Hypothalamus (tissue), 51 donors: ENCODE measurements around the gene CERS2.

Source experiments
- DNase-seq, 51 donors: peaks; one replicate each; lab custom pipeline; 2025; lab: John Stamatoyannopoulos, UW

Gene CERS2

DNA sequence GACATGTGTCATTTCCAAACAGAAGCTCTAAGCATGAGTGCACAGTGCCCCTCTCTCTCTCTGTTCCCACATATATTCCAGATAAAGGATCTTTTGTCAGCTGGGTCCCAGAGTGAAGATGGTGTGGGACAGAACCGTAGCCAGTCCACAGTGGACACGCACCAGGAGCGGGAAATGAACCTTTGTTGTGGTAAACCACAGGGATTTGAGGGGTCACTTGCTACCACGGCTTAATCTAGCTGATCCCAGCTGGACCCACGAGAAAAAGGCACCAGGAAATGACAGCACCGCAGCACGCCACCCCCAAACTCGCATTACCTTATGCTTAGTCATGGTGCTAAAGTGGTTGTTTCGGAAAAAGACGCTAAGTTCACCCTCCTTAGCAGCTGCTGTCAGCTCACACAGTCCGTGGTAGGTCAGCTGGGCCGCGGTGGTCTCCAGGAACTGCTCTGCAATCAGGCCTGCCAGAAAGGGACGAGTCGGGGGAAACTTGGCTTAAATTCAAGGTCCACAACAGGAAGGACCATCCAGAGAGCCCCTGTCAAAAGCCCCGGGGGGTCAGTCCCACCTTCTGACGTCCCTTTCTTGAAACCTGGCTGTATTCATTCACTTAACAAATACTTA is 24.5 kb upstream of the CERS2 start:
- DNase-seq: peak in 10 of 51 donors; percentile 18 to 60 (median 28)

GRCh38 chr1:150997949-150998348 is 23.3 kb upstream of the CERS2 start:
- DNase-seq: no peak

GRCh38 chr1:150997126-150997872 is 22.7 kb upstream of the CERS2 start:
- DNase-seq: no peak

GRCh38 chr1:150995896-150996295 is 21.3 kb upstream of the CERS2 start:
- DNase-seq: peak in 16 of 51 donors; percentile 13 to 41 (median 22)

GRCh38 chr1:150995460-150995859 is 20.8 kb upstream of the CERS2 start:
- no peak for DNase-seq

DNA sequence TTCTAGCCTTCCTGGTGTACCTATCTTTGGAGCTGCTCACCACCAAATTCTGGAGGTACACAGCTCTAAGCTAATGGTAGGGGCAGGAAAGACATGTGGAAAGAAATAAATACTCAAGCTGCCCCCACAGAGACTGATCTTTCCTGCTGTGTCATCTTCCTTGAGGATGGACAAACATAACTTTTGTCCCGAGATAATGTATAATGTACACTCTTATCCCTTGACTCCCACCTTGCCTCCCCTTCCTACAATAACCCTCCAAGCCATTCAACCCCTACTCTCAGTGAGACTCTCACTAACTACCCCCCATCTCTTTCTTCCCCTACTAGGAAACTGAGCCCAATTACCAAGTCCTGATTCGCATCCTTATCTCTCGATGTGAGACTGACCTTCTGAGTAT is 19.6 kb upstream of the CERS2 start:
- no peak for DNase-seq

- no peak for DNase-seq
Measured at GRCh38 chr1:150992626-150993025, 18.0 kb upstream of the CERS2 start.

GRCh38 chr1:150987924-150988323 is 13.3 kb upstream of the CERS2 start:
- DNase-seq: no peak

DNA sequence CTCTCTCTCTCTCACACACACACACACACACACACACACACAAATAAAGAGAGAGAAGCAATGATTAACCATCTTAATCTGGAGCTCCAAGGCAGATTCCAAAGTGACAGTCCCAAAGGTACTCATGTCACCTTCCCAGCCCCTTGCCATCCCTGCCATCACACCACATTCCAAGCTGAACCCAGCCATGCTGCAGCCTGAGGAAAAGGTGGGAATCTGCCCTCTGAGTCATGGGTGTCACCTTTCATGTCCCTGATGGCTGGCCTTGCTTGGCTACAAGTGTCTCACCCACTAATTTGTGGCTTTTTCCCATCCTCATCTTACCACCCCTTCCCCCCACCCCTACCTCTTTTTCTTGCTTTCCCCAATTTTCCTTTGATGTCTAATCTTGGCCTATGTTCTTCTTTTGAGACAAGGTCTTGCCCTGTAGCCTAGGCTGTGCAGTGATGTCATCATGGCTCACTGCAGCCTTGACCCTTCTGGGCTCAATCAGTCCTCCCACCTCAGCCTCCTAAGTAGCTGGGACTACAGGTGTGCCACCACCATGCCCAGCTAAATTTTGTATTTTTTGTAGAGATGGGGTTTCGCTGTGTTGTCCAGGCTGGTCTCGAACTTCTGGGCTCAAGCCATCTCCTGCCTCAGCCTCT is 10.7 kb upstream of the CERS2 start:
- no peak for DNase-seq

GRCh38 chr1:150981805-150982712 is 7.4 kb upstream of the CERS2 start, which contains the start of gene ANXA9:
TSS of gene ANXA9 (plus strand) at chr1:150982292. CDS start at chr1:150983106, 814 bp downstream.
- DNase-seq: no peak

DNA sequence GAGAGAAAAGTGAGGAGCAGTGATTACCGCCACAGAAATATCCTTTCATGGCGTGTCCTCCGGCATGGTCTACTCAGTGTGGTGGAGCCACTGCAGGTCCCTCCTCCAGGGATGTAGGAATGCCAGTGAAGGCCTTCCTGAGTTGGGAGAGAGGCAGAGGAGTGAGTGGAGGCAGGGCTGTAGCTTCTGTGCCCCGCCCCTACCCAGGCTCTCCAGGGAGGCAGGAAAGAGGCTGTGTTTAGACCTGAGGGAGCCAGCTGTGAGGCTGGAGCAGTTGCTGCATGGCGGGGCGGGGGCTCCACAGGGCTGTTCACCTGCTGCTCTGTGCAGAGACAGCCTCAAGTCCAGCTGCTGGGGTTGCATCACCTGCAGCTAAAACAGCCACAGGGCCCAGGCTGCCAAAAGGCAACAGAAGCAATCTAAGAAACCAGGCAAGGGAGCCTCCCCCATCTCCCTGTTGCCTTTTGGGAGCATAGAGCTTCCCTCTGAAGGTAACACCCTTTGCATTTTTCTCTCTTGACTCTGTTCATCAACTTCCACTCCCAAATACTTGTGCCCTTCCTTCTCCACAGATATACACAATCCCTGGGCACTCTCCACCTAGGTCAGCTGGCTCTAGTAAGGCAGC is 6.7 kb upstream of the CERS2 start:
- no peak for DNase-seq

DNA sequence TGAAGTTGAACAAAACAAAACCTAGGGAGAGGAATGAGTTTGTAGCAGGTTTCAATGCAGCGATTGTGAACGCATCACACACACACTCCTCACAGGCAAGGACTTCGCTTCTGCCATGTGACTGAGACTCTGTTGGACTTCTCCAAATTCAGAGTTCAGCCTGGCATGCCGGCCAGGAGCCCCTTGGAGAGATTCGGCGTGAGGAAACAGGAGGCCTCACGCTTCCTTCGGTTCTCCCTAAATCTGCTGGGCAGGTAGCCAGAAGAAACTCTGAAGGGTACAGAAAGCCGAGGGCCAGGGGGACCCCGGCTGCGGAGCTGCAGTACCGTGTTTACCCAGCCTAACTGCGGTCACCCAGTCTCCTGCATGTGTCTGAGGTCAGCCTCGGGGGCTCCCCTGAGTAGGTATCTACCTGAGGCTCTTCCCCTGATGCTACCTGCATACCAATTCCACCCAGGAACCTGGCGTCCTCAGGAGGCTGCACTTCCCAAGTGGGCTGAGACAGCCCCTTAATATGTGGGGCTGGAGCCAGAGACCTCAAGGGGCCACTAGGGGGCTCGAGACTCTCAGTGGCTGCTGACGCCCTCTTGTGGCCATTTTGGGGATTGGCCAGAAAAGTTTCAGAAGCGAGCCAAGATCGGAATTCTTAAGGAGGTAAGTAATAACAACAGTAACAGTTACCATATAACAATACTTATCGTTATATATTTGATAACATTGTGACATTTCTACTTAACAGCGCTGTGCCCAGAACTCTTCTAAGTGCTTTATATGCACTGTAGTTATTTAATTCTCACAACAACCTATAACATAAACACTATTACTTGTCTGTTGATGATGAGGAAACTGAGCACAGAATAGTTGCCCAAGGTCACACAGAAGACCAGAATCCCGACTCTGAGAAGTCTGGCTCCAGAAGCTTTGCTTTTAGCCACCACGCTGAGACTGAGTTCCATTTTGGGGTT is 4.7 kb upstream of the CERS2 start:
- DNase-seq: peak in 49 of 51 donors; percentile 11 to 96 (median 67)

DNA sequence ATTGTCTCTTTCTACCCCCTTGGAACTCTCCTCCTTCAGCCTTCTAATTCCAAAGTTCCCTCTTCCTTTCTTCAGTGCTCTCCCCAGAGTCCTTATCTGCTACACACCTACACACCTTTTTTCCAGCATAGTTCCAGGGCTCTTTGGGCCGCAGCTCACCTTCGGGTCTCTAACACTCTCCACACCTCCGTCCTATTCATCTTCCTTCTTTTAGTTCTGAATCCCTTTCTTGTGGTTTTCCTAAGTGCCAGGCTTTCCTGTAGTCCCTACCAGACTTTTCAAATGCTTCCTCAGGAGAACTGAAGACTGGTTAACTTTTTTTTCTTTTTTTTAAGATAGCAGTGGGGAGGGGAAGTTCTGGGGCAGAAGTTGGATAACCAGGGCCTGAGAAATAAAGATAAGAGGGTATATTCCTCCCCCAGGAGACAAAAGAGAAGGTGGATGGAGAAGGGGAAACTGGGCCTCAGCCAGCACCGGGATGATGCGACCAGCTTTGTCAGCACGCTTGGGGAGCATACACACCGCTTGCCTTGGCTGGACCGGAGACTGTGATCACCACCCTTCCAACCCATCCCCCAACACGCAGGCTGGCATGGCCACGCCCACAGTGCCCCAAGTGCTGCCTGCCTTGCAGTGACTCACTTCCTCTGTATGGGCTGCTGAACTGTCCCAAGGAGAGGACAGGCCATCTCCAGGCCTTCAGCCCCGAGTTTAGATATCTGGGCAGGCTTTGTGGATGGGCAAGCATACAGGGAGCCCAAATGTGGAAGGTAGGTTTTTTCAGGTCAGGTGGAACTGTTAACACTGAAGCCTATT is 2.5 kb upstream of the CERS2 start:
- DNase-seq: peak in 46 of 51 donors; percentile 12 to 85 (median 62)

- DNase-seq: no peak
Measured at GRCh38 chr1:150976401-150976821, 1.8 kb upstream of the CERS2 start.

DNA sequence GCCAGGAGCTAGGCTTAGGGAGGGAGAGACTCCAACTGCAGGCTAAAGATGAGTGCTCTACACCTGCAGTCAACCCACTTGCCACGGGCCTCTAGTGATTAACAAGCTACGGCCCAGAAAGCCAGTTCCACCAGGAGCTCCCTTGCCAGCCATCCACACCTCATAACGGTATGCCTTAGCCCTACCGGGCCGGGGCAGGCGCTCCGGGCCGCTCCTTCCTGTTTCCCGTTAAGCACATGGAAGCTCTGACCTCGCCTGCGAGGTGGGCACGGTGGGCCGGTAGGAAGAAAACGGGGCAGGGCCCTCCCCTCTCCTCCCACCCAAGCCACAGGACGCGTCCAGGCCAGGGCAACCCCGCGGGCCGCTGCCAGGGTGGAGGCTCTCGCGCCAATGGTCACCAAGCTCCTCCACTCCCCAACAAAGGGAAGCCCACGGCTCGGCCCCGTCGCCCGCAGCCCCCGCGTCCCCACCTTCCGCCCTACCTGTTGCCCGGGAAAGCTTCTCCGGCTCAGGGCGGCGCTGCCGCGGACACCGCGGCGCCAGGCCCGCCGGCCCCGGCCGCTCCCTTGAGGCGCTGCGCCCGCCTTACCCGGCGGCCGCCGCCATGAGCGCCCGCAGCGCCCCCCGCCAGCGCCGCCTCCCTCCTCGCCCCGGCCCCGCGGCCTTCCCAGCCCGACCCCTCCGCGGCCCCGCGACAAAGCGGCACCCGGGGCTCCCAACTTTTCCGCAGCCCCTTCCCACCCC is 627 bp downstream of the CERS2 start:
- peak in 33 of 51 donors; percentile 17 to 76 (median 50) for DNase-seq

DNA sequence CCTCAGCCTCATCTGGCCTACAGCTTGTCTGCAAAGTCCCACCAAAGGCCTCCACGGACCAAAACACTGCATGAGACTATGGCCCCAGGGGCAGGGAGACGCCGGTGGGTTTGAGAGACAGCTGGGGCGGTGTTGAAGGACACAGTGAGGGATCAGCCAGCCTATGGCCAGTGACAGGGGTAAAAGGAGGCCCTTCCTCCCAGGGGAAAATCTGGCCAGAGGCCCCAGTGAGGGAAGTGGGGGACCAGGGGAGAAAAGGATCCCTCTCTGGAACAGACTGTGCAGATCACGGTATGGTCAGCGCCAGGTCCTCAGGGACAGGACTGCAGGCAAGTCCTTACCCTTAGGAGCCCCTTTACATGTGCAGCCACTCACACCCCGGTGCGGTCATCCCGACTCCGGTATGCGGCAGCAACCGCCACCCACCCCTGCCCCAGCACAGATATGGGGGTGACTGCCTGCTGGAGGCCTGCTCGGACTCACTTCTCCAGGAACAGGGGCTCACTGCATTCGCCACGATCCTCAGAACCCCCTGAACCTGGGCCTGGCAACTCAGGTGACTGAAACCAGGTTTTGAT is 1.3 kb downstream of the CERS2 start:
- peak in 13 of 51 donors; percentile 9 to 50 (median 35) for DNase-seq

DNA sequence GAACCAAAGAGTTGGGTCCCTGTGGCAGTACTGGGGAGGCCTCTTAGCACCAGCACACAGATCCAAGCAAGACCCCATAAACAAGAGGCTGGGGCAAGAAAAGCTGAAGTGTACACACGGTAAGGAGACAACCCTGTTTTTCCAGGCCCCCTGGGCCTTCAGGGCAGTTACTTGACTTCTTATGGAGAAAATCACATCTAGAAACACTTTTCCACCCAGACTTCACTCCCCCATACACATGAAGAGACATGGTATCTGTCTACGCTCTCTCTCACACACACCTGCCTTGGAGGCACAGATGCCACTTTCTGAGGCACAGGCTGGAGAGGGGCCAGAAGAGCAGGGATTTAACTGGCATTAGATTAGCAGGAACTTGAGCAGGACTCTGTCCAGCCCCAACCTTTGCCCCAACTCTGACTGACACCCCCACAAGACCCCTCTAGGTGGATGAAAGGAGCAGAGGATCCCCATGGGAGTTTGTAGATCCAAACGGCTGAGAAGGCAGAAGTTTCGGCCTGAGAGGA is 2.2 kb downstream of the CERS2 start:
- DNase-seq: no peak
